ENCODE data around the gene FBLN2.
"Not testable (repeated sequence)": the region's sequence is repeated elsewhere in the genome, so short reads cannot be mapped to it uniquely, and the experiment has no call there.

Gene FBLN2

GRCh38 chr3:13514639-13515435, 34.1 kb upstream of the FBLN2 start:
- DNase-seq, result no peak

GRCh38 chr3:13515786-13516759, 32.9 kb upstream of the FBLN2 start:
- no peak for DNase-seq

- no peak for DNase-seq
Observed at GRCh38 chr3:13516760-13517135, 32.2 kb upstream of the FBLN2 start.

- no peak for DNase-seq
Observed at GRCh38 chr3:13517253-13517977, 31.5 kb upstream of the FBLN2 start.

- no peak for DNase-seq
Observed at GRCh38 chr3:13518516-13518953, 30.4 kb upstream of the FBLN2 start.

GRCh38 chr3:13519006-13519791, 29.7 kb upstream of the FBLN2 start:
- DNase-seq, result no peak

GRCh38 chr3:13520326-13520880, 28.5 kb upstream of the FBLN2 start:
- DNase-seq, result no peak

- no peak for DNase-seq
Observed at GRCh38 chr3:13521309-13521708, 27.6 kb upstream of the FBLN2 start.

GRCh38 chr3:13521749-13522148, 27.2 kb upstream of the FBLN2 start:
- DNase-seq, result not testable (repeated sequence)

GRCh38 chr3:13522236-13522635, 26.7 kb upstream of the FBLN2 start:
- no peak for DNase-seq

- peak; percentile 81 for DNase-seq
Observed at GRCh38 chr3:13524979-13525669, 23.8 kb upstream of the FBLN2 start.

GRCh38 chr3:13525827-13526625, 22.9 kb upstream of the FBLN2 start:
- no peak for DNase-seq

GRCh38 chr3:13526626-13526949, 22.3 kb upstream of the FBLN2 start:
- no peak for DNase-seq

GRCh38 chr3:13528217-13528867, 20.6 kb upstream of the FBLN2 start:
- peak; percentile 48 for DNase-seq

- DNase-seq, result no peak
Observed at GRCh38 chr3:13529196-13530112, 19.5 kb upstream of the FBLN2 start.

GRCh38 chr3:13530241-13531009, 18.5 kb upstream of the FBLN2 start:
- no peak for DNase-seq

GRCh38 chr3:13532085-13532484, 16.8 kb upstream of the FBLN2 start:
- no peak for DNase-seq

- no peak for DNase-seq
Observed at GRCh38 chr3:13532631-13533030, 16.3 kb upstream of the FBLN2 start.
